DND-41 (cell line): Measurements from ENCODE around the gene EPPIN.

ENCODE experiments used
- EZH2 ChIP-seq: IDR thresholded peaks from 3 replicates; pipeline ENCODE4 v1.6.1; 2012; ENCODE audit warnings: borderline replicate concordance, low read depth, mild to moderate bottlenecking, moderate library complexity, low read length, inconsistent platforms; ENCODE audit not compliant: severe bottlenecking
- TF ChIP-seq, protein P1 (sequence below): IDR thresholded peaks from 2 replicates; pipeline ENCODE4 v1.5.1; 2012; ENCODE audit warnings: borderline replicate concordance, low read length, moderate library complexity, mild to moderate bottlenecking; ENCODE audit not compliant: poor library complexity, severe bottlenecking; ENCODE audit errors: extremely low read depth

DNA sequence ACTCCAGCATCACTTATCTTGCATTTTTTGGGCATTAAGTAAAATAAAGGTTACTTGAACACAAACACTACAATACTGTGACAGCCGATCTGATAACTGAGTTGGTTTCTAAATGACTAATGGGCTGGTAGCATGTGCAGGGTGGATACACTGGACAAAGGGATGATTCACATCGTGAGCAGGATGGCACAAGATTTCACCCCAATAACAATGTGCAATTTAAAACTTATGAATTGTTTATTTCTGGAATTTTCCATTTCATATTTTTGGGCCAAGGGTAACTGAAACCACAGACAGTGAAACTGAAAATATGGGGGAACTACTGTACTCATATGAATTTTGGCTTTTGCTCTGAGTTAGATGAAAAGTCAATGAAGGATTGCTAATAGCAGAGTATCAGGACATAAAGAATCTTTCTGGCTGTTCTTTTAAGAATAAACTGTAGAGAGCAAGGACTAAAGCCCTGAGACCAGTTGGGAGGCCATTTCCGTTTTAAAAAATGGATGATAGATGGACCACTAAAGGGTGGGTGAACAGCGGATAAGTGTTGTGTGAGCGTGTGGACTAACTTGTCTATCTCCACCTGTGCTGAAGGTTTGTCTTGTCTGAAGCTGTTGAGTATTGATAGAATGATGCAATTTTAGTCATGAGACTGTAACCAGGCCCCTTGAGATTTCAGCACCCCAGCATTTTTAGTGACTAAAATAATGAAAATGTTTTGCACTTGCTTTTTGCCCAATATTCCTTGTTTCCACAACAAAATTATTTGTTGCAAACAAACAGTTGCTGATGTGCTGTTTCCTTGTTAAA is 40.0 kb downstream of the EPPIN start:
- TF ChIP-seq, protein P1, sequence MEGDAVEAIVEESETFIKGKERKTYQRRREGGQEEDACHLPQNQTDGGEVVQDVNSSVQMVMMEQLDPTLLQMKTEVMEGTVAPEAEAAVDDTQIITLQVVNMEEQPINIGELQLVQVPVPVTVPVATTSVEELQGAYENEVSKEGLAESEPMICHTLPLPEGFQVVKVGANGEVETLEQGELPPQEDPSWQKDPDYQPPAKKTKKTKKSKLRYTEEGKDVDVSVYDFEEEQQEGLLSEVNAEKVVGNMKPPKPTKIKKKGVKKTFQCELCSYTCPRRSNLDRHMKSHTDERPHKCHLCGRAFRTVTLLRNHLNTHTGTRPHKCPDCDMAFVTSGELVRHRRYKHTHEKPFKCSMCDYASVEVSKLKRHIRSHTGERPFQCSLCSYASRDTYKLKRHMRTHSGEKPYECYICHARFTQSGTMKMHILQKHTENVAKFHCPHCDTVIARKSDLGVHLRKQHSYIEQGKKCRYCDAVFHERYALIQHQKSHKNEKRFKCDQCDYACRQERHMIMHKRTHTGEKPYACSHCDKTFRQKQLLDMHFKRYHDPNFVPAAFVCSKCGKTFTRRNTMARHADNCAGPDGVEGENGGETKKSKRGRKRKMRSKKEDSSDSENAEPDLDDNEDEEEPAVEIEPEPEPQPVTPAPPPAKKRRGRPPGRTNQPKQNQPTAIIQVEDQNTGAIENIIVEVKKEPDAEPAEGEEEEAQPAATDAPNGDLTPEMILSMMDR, result no peak
- no peak for TF ChIP-seq EZH2
